ENCODE results near the gene ANKRD35. TPM values are rescaled to one million over a fixed set of nuclear protein-coding genes. Genes with fewer than 3 reads are reported as not detected.

ANKRD35 gene
- total and polyA plus RNA-seq, 9 of the 15 experiments (the other 6 are each of a cell fraction or from before 2014, with no cell fraction given): 0.07 to 0.14 (median 0.07) TPM; not detected in 5

- Histone ChIP-seq H2AFZ (ENCODE audit: low read depth, low read length) (peak overlapping the region; percentile 93), H3K4me1 (replicated peaks in 1 of 2; ENCODE audit: control insufficient read depth in 2 of 2, insufficient read depth in 2 of 2, low read length in 2 of 2) (peaks cover 15 to 28% of the 10 kb centered on the region in 2 experiments), H3K36me3 (ENCODE audit: control insufficient read depth, insufficient read depth, low read length) (no peaks in the 10 kb centered on the region), H3K9me3 (replicated peaks; ENCODE audit: control insufficient read depth, insufficient read depth, low read depth, low read length) (no peaks in the 10 kb centered on the region), H3K9ac (ENCODE audit: insufficient read depth in 1 of 2, low read depth in 2 of 2, low read length in 2 of 2) (peak overlapping the region; percentile 45 to 85; a peak in 2 of 4 replicates), H4K20me1 (replicated peaks; ENCODE audit: control insufficient read depth, insufficient read depth, low read length) (no peaks in the 10 kb centered on the region), H3K79me2 (ENCODE audit: control insufficient read depth, insufficient read depth, low read length) (no peaks in the 10 kb centered on the region), H3K27me3 (ENCODE audit: control insufficient read depth in 2 of 2, insufficient read depth in 2 of 2, low read length in 2 of 2) (no peaks in the 10 kb centered on the region), H3K9me1 (ENCODE audit: control insufficient read depth, insufficient read depth, low read length) (no peaks in the 10 kb centered on the region), H3K27ac (ENCODE audit: extremely low read depth, low read depth, low read length) (peak overlapping the region; percentile 40; the same call in 2 of the 3 replicates), H3K4me2 (ENCODE audit: insufficient read depth, low read length) (peak overlapping the region; percentile 72), H3K4me3 (peak overlapping the region; percentile 4; the same call in 1 of the 2 replicates)
- POLR2A ChIA-PET: interaction anchor here (0.5 to 2.0 kb wide), 15 partner anchors 10 to 159 kb away, joined by 3 to 11 read pairs (median 4); partner anchors contain the start of genes ANKRD34A, PIAS3, POLR3GL and RBM8A
- in situ Hi-C loops (cut with MboI): no loop called here
- FAIRE-seq: peak; percentile 86
- CTCF ChIA-PET (ENCODE audit: low intra/inter-chr PET ratio): interaction anchor here (1.3 to 2.6 kb wide), 3 partner anchors 18 to 121 kb away, joined by 3 to 32 read pairs (median 7); no protein-coding TSS in a partner anchor
- ATAC-seq: peak; percentile 55
- WGBS (ENCODE audit: insufficient coverage, low coverage, missing lambda C conversion rate): 0% methylated on average over 3 of the region's 3 CpGs
- intact Hi-C loops (cut with micrococcal nuclease): loop anchor here (1.0 to 2.0 kb wide), 4 partner anchors 18 to 114 kb away; partner anchors contain the start of genes ITGA10 and NUDT17
- no TSS peak for BruUV-seq (replicated peaks)
- peak in 2 of 4 experiments; percentile 46 to 74 for DNase-seq (ENCODE audit: extremely low read depth in 1 of 4, low spot score in 3 of 4)
- TF ChIP-seq MED1 (CRISPR knock-in tag; IDR thresholded peaks at IDR 0.05; ENCODE audit: borderline replicate concordance) (no peak), SMARCE1 (IDR thresholded peaks at IDR 0.05) (peak; percentile 10; the same call in 1 of the 2 replicates), SMARCA4 (IDR thresholded peaks at IDR 0.05) (peak; percentile 48; the same call in 1 of the 2 replicates), KLF16 (IDR thresholded peaks at IDR 0.05) (no peak), REST (IDR thresholded peaks at IDR 0.05; ENCODE audit: borderline replicate concordance) (no peak), REST (CRISPR knock-in tag; IDR thresholded peaks at IDR 0.05; ENCODE audit: low read depth) (no peak), NEUROD1 (IDR thresholded peaks at IDR 0.05; ENCODE audit: borderline replicate concordance, low read depth, low read length, partially characterized antibody) (no peak), IRF9 (tag; IDR thresholded peaks at IDR 0.05) (no peak), MNT (conservative IDR thresholded peaks at IDR 0.05) (no peak), HDAC1 (IDR thresholded peaks at IDR 0.05) (0 out of 4 replicates have a peak, but pooled peaks of 1 of the 2 experiments have one; percentile 3), CBFA2T2 (conservative IDR thresholded peaks at IDR 0.05) (0 out of 2 replicates have a peak, but pooled peaks have one; percentile 26)
Measured at GRCh38 chr1:145892486-145893087, 6.9 kb upstream of the ANKRD35 start.
